Anterior cingulate cortex (tissue), 58 donors: Measurements from ENCODE around the gene PRR15.

Experiments
- DNase-seq, 58 donors: peaks; one replicate each; lab custom pipeline; 2025; lab: John Stamatoyannopoulos, UW

The PRR15 gene

DNA sequence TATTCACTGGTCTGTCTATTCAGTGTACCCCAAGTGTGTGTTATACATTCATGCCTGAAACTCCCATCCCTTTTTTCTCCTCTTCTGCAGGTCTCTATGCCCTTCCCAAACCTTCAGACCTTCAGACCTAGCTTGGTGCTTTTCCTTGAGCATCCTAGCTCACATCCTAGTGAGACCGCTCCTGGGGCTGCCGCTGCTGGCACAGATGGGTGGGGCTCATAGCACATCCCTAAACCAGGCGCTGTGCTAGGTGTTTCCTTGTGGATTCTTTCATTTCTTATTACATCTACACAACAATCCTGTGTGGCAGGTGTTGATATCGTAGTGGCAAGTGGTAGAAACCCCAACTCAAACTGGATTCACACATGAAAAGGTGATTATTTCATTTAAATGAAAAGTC is 43.2 kb downstream of the PRR15 start:
- no peak for DNase-seq

- no peak for DNase-seq
These were observed 43.6 kb downstream of the PRR15 start for GRCh38 chr7:29607259-29607658.

DNA sequence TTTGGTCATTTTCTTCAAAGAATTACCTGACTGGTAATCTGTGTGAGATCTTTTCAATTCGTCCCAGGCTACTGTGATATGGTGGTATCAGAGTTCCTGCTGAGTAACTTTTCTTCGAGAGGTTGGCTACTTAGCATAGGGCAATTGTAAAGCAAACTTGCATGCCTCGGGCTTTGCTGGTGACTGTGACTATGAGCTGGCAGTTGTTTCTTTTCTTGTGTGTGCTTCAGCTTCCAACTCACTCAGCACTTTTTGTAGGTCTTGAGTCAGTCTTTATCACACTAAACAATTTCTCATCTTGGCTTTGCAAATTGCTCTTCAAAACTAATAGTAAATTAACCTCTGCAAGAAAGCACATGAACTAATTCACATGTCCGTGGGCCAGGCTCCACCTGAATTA is 44.3 kb downstream of the PRR15 start:
- no peak for DNase-seq

DNA sequence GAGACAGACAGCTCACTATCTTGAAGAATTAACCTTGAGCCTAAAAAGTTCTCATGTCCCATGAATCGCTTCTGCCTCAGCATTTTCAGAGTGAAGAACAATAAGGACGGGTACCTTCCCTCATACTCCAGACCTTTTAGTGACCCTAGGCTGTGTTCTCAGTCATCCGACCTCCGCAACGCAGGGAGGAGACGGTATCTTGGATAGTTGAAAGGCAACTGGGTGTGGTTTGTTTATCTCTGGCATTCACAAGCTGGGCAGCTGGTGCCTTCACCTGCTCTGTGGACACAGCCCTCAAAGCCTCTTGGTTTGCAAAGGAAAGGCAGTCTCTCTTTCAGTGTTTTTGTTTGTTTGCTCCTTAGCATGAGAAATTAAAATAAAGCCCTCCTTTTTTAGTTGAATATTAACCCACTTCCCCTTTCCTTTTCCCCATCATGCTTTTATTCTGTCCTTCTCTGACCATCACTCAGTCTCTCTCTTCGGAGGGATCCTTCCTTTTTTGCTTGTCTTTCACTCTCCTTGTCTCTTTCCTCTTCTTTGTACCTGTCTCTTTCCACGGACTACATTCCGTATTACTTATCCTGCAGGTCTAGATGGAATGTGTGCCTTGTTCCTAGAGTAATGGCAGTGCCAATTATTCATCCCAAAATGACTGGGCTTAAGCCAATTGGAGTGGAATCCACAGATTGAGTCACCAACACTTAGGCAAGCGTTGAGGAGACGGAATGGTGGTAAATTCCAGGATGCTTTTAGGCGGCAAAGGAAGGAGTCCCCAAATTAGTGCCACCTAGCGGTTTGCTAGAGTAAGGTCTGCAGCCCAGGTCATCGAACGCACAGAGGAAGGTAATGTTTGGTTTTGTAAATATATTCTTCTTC is 45.8 kb downstream of the PRR15 start:
- no peak for DNase-seq

- DNase-seq: no peak
These were observed 46.5 kb downstream of the PRR15 start for GRCh38 chr7:29610086-29610485.

GRCh38 chr7:29611941-29612544 is 48.4 kb downstream of the PRR15 start:
- no peak for DNase-seq

DNA sequence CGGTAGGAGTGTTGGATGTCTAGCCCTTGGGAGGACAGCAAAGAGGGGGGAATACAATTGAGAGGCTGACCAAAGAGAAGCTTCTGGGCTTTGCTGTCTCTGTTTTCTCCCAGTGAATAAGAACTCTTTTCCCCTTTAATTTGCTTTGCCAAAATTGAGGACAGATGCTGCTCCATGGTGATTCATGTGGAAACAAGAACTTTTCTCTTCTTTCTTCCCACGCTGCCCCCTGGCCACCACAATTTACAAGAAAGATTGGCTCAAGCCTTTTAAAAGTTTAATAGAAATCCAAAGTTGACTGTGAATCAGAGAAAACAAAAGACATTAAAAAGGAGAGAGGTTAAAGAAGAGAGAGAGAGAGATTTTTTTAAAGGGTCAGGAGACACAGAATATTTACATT is 49.0 kb downstream of the PRR15 start:
- DNase-seq: peak in 1 of 58 donors; percentile 6

DNA sequence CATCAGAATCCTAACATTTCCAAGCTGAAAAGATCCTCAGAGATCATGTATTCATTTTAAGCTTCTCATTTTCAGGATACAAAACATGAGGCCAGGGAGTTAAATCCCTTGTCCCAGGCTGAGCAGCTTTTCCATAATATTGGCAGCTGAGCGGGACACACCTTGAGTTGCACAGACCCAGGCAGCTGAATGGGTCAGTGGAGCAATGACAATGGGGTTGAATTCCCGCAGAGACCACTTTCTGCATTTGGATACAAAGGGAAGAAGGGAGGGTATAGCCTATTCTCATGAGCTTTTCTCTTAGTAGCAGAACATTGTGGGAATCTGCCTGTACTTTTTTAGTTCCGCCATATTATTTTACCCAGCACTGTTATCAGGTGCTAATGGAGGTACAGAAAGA is 49.5 kb downstream of the PRR15 start:
- no peak for DNase-seq

- DNase-seq: no peak
These were observed 50.6 kb downstream of the PRR15 start for GRCh38 chr7:29614229-29614628.
